ENCODE measurements around the gene AMFR.
"Not testable (repeated sequence)": the region's sequence is repeated elsewhere in the genome, so short reads cannot be mapped to it uniquely, and the experiment has no call there.

Gene AMFR

GRCh38 chr16:56423584-56424403, 1.6 kb downstream of the AMFR start:
- DNase-seq (ENCODE audit: low read depth, low spot score), result no peak

- DNase-seq (ENCODE audit: low read depth, low spot score), result no peak
These were observed 2.4 kb downstream of the AMFR start for GRCh38 chr16:56422896-56423441.

DNA sequence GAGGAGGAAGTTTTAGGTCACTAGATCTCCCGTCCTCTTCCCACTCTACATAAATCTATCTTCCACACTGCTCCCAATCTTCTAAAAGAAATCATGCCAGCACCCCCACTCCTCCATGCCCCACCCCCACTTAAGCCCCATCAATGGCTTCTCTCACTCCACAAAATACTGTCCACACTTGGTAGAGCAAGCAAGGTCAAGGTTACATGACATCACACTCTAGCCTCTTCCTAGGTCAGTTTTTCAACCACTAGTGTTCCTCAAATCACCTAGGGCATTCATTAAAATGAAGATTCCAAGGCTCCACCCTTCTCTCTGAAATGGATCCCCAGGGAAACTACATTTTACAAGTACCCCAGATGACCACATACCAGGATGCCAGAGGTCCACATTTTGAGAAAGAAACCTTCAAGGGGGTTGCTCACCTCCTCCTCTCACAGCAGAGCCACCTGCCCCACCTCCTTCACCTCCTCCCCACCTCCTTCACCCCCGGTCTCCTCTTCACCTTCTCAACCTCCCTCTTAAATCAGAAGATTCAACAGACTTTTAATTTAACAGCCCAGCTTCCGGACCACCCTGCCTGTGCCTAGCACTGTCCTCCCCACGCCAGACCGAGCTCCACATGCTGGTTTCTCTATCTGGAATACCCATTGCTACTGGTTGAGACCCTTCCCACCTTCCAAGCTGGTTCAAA, 3.2 kb downstream of the AMFR start:
- no peak for DNase-seq (ENCODE audit: low read depth, low spot score)

DNA sequence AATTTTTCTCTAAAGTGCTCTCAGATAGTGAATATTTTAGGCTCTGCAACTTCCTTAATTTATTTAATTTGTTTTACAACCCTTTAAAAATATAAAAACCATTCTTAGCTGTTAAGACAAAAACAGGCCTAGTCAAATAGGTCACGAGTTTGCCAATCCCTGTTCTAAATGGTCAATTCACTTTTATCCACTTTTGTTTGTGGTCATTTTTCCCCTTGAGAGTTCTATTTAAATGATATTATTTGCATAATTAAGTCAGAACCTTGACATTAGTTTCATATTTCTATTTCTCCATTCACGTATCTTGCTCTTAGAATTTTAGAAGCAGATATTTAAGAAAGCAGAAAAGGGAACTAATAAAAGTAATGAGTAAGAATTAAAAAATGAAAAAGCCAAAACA, 4.0 kb downstream of the AMFR start:
- DNase-seq (ENCODE audit: low read depth, low spot score), result no peak

- DNase-seq (ENCODE audit: low read depth, low spot score), result no peak
These were observed 4.7 kb downstream of the AMFR start for GRCh38 chr16:56420613-56421012.

- DNase-seq (ENCODE audit: low read depth, low spot score), result no peak
These were observed 5.4 kb downstream of the AMFR start for GRCh38 chr16:56419740-56420548.

GRCh38 chr16:56417138-56417537, 8.2 kb downstream of the AMFR start:
- no peak for DNase-seq (ENCODE audit: low read depth, low spot score)

DNA sequence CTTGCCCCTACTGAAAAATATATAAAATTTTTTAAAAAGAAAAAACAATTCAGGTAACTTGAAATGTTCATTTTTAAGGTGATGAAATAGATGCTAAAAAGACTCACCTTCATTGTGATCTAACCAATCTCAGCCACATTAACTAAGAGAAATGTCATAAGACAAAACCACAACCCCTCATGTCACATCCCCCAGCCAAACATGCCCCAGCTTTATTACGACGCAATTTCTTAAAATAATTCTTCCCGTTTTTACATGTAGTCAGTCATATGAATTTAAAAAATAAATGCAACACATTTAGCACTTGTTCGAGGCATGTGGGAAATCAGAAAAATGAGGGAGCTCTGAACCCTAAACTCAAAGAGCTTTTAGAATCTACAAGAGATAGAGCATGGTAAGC, 9.5 kb downstream of the AMFR start:
- no peak for DNase-seq (ENCODE audit: low read depth, low spot score)

DNA sequence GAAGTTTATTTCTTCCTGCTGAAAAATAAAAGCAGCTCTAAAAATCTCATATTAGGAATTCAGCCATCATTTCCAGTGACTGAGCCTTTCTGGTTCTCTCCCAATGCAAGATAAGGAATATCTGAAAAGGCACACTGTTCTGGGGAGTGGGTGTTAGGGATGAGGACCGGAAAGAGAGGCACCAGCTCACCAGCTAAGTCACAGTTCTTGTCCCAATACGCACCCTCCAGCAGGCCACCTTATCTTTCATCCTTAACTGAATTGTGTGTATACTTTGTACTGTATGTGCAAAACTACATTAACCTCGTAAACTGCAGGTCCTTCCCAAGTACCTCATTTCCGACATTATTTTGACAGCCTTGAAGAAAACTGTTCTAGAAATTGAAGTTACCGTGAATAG, 11.0 kb downstream of the AMFR start:
- no peak for DNase-seq (ENCODE audit: low read depth, low spot score)

GRCh38 chr16:56413381-56413780, 12.0 kb downstream of the AMFR start:
- DNase-seq (ENCODE audit: low read depth, low spot score), result no peak

- no peak for DNase-seq (ENCODE audit: low read depth, low spot score)
These were observed 13.7 kb downstream of the AMFR start for GRCh38 chr16:56411624-56412023.

GRCh38 chr16:56411123-56411522, 14.2 kb downstream of the AMFR start:
- DNase-seq (ENCODE audit: low read depth, low spot score), result no peak

GRCh38 chr16:56409195-56409594, 16.1 kb downstream of the AMFR start:
- no peak for DNase-seq (ENCODE audit: low read depth, low spot score)

DNA sequence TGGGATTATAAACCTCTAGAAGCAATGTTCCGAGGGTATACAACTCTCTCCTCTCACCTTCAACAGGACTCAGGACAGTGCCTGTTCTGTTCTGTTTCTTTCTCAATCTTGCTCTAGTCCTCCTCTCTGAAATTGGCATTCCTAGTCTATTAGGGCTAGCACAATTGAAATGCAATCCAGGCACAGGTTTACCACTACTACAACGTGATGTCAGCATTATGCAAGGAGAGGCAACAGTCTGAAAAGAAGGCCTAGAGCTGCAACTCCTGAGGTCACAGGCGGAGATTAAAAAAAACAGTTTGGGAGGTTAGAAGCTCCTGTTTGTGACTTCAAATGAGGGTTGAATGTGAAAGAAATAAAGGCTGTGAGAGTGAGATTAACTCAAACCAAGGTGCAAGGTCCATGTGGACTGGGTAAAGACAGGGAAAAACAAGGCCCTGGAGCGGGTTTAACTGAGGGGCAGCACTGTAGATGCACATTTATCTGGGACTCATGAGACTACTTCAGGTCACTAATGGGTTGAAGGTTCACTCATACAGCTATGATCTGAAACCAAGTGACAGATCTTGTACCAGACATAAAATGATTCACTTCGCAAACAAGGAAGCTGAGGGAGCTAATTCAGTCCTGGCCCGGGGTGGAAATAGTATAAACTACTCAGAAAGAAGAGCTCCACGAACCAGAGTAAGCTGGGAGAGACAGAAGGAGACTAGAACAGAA, 16.8 kb downstream of the AMFR start:
- DNase-seq (ENCODE audit: low read depth, low spot score), result no peak

GRCh38 chr16:56405977-56406672, 19.2 kb downstream of the AMFR start:
- no peak for DNase-seq (ENCODE audit: low read depth, low spot score)

DNA sequence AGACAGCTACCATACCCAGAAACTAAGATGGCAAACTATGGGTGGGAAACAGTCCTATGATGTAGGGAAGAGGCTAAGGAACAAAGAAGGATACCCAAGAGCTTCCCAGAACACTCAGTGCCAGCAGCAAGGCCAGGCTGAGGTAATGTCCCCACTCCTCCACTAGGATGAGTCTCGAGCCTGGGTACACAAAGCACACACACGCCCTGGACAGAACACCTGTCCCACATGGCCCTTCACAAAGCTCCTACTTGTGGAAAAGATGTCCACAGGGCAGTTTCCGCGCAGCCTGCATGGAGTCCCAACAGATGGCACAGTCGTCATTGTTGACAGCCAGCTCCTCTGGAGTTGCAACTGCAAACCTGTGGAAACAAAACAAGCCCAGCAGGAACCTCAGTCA, 23.9 kb downstream of the AMFR start:
- DNase-seq (ENCODE audit: low read depth, low spot score), result no peak

GRCh38 chr16:56400458-56400857, 24.9 kb downstream of the AMFR start:
- no peak for DNase-seq (ENCODE audit: low read depth, low spot score)

DNA sequence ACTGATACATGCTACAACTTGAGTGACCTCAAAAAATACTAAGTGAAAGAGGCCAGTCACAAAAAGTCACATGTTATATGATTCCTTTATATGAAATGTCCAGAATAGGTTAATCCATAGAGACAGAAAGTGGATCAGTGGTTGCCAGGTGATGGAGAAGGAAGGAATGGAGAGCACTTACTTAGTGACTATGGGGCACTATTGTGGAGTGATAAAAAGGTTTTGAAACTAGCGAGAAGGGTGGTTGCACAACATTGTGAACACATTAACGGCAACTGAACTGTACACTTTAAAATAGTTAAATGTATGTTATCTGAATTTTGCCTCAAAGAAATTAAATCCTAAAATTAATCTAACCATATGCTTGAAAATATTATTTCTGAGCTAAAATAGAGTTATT, 25.9 kb downstream of the AMFR start:
- no peak for DNase-seq (ENCODE audit: low read depth, low spot score)

DNA sequence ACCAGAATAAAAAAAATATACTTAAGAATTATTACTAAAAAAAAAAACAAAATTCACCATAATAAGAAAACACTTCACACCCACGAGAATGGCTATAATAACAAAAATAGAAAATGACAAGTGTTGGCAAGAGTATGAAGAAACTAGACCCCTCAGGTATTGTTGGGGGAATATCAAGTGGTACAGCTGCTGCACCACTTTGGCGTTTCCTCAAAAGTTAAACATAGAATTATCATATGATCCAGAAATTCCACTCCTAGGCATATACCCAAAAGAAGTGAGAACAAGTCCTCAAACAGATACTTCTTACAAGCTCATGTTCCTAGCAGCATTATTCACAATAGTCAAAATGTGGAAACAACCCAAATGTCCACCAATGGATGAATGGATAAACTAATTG, 26.3 kb downstream of the AMFR start:
- DNase-seq (ENCODE audit: low read depth, low spot score), result no peak

GRCh38 chr16:56396724-56397123, 28.6 kb downstream of the AMFR start:
- not testable (repeated sequence) for DNase-seq (ENCODE audit: low read depth, low spot score)

DNA sequence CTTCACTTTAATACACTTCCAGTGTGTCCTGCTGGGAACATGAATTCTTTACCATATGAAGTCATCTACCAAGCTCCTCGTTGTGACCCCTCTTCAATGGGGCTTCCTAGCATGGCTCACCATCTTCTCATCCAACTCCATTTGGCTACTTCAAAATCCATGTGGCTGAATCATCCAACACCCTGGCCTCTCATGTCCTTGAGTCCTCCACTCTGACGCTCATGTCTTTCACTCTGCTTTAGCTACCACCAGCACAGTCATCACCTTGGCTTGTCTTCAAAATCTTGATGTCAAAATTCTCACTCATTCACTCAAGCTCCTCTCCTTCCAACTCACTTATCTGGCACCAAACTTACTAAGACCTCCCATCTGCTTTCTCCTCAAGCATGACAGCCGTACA, 35.8 kb downstream of the AMFR start:
- DNase-seq (ENCODE audit: low read depth, low spot score), result no peak
